Measurements from ENCODE around the gene TBC1D10B. TPM values are rescaled to one million over a fixed set of nuclear protein-coding genes. Genes with fewer than 3 reads are reported as not detected.

Gene TBC1D10B
- polyA plus RNA-seq, 1 experiment: 16.5 TPM

DNA sequence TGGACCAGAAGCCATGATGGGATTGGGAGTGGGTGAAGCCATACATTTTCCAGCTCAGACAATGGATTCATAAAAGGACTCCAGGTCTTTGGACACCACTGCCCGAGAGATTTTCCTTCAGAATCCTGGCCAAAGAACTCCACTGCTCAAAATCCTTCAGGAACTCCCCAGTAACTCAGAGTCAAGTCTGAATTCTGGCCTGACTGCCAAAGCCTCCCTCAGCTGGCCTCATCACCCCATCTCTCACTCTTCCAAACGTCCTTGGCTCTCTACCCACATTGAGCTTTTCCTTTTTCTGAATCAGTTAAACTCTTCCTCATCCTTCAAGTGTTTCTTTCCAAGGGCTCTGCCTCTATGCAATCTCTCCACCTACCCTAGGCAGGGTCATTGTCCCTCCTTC is 13.2 kb upstream of the TBC1D10B start:
- ChIA-PET CTCF (interaction anchor here (1.1 to 1.7 kb wide), 2 partner anchors 23 to 26 kb away, joined by 4 to 6 read pairs; no protein-coding TSS in a partner anchor), POLR2A (no interaction called here)
- TF ChIP-seq CTCF (IDR thresholded peaks at IDR 0.05; ENCODE audit: insufficient read depth, low read depth, low read length): no peak
- DNase-seq (ENCODE audit: low read depth): no peak
- Histone ChIP-seq H3K4me3 (ENCODE audit: low read depth, low read length) (no peak overlapping the region), H3K27me3 (ENCODE audit: control insufficient read depth, insufficient read depth, low read length) (no peaks in the 10 kb centered on the region), H3K36me3 (ENCODE audit: control insufficient read depth, insufficient read depth, low read length) (no peaks in the 10 kb centered on the region; the same call in 1 of the 2 replicates)

DNA sequence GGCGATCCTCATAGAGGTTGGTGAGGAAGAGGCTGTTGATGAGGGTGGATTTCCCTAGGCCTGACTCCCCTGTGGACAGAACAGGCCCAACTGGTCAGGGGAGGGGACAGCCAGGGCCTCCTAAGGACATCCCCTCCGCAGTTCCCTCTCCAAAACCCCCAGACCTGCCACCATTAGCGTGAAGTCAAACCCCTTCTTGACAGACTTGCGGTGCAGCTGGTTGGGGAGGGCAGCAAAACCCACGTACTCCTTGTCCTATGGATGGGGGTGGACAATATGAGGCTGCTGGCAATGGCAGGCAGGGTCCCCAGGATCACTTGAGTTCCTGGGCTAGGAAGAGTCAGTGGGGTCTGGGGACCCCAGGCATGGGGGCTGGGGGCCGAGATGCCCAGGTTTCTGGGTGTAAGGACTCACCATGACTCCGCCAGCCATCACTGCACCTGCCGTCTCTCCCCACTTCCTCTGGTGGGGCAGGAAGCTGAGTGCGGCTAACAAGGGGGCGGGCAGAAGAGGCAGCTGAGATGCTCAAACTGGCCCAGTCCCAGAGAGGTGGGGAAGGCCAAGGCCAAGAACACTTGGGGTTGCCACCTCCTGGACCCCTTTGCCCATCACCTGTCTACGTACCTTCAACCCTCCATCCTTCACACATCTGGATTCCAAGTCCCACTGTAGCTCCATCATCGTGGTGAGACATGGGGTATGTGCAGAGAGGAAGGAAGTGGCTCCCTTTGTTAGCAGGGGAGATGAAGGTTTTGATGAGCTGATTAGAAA is 12.0 kb upstream of the TBC1D10B start, which contains the start of gene SEPTIN1:
TSS of gene SEPTIN1 (minus strand) at position 451 of the 771 bp plus-strand sequence. CDS start at position 432, 19 bp downstream.
- TF ChIP-seq CTCF (IDR thresholded peaks at IDR 0.05; ENCODE audit: insufficient read depth, low read depth, low read length): no peak
- POLR2A ChIA-PET: interaction anchor here (0.5 kb wide), 1 partner anchor 1043 kb away, joined by 7 read pairs; no protein-coding TSS in a partner anchor
- H3K27me3 ChIP-seq (ENCODE audit: control insufficient read depth, insufficient read depth, low read length): no peaks in the 10 kb centered on the region
- CTCF ChIA-PET: interaction anchor here (1.1 to 1.7 kb wide), 2 partner anchors 24 to 27 kb away, joined by 4 to 6 read pairs; no protein-coding TSS in a partner anchor
- no peaks in the 10 kb centered on the region; the same call in 1 of the 2 replicates for H3K36me3 ChIP-seq (ENCODE audit: control insufficient read depth, insufficient read depth, low read length)
- DNase-seq (ENCODE audit: low read depth): no peak
- H3K4me3 ChIP-seq (ENCODE audit: low read depth, low read length): no peak within 1 kb of the TSS

- no peak for TF ChIP-seq CTCF (IDR thresholded peaks at IDR 0.05; ENCODE audit: insufficient read depth, low read depth, low read length)
- Histone ChIP-seq H3K36me3 (ENCODE audit: control insufficient read depth, insufficient read depth, low read length) (no peaks in the 10 kb centered on the region; the same call in 1 of the 2 replicates), H3K27me3 (ENCODE audit: control insufficient read depth, insufficient read depth, low read length) (no peaks in the 10 kb centered on the region), H3K4me3 (ENCODE audit: low read depth, low read length) (no peak overlapping the region)
- no peak for DNase-seq (ENCODE audit: low read depth)
- POLR2A ChIA-PET: interaction anchor here (0.5 kb wide), 1 partner anchor 1044 kb away, joined by 7 read pairs; no protein-coding TSS in a partner anchor
- CTCF ChIA-PET: no interaction called here
Observed at GRCh38 chr16:30381291-30382041, 11.2 kb upstream of the TBC1D10B start.

DNA sequence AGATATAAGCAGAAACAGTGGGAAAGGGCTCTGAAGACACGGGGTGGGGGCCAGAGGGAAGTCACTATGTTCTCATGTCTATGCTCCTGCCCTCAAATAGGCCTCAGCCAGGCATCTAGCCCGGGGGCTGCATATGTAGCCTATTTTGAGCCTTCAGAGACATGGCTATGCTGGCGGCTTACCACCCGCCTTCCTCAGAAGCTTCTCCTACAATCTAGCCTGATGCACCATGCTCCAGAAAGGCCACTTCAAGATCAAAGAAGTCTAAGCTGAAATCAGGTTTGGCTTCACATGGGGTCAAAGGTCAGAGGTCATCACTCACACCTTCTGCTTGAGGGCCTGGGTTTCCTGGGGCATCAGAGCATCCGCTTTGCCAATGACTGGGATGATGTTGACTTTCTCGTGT is 10.5 kb upstream of the TBC1D10B start:
- no peak for DNase-seq (ENCODE audit: low read depth)
- H3K36me3 ChIP-seq (ENCODE audit: control insufficient read depth, insufficient read depth, low read length): no peaks in the 10 kb centered on the region; the same call in 1 of the 2 replicates
- ChIA-PET POLR2A (no interaction called here), CTCF (no interaction called here)
- TF ChIP-seq CTCF (IDR thresholded peaks at IDR 0.05; ENCODE audit: insufficient read depth, low read depth, low read length): no peak
- no peaks in the 10 kb centered on the region for H3K27me3 ChIP-seq (ENCODE audit: control insufficient read depth, insufficient read depth, low read length)
- no peak overlapping the region for H3K4me3 ChIP-seq (ENCODE audit: low read depth, low read length)

All from BJ (cell line).